HG03571 (cell line): ENCODE data around the gene BCL2L13.
"Not testable (repeated sequence)": the region's sequence is repeated elsewhere in the genome, so short reads cannot be mapped to it uniquely, and the experiment has no call there.

Source experiments
- ATAC-seq: cut with Tn5 transposase; IDR thresholded peaks from one replicate; pipeline ENCODE4 v1.9.1; 2021; ENCODE audit not compliant: unreplicated experiment

Gene BCL2L13

DNA sequence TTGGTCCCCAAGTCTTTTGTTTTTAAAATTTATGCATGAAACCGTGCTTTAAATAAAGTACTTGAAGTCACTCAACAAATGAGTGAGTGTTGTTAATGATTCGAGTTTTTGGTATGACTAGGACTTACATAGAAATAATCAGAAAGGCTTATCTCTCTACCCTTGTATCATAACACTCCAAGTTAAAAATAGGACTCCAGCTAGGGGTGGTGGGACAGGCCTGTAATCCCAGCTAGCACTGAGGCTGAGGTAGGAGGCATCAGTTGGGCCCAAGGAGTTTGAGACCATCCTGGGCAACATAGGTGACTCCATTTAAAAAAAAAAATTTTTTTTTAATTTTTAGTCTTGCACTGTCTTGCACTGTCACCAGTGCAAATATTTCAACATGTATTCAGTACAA is 55.6 kb downstream of the BCL2L13 start:
- no peak for ATAC-seq

DNA sequence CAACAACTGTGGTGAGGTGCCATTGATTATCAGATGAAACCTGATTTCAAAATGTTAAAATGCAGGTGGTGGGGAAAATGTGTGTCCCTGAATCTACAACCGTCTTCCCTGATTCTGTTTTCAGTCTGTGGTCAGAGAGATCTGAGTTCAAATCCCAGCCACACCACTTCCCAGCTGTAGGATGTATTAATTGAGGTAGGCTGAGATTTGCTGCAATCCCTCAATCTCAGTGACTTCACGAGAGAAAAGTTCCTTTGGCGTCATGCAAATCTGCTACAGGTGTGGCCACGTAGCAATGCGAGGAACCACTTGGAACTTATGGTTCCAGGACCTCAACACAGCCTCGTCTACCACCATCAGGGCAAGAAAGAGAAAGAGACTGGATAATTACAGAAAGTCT is 56.2 kb downstream of the BCL2L13 start:
- no peak for ATAC-seq

DNA sequence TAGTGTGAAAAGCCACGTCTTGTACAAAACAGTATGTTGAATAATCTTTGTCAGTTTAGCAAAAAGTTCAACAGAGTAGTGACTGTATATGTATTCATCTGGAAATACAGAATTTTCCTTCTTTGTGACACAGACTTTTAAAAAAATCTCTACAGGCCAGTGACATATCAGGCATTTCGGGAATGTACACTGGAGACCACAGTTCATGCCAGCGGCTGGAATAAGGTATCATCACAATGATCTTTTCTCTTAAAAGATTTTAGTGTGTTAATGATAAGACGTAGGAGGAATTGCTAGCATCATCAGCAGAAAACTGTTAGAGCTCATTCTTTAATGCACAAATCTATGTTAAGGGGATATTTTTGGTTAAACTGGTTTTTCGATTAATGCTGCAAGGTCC is 57.4 kb downstream of the BCL2L13 start:
- no peak for ATAC-seq

GRCh38 chr22:17697196-17697595 is 58.6 kb downstream of the BCL2L13 start:
- ATAC-seq = not testable (repeated sequence)

DNA sequence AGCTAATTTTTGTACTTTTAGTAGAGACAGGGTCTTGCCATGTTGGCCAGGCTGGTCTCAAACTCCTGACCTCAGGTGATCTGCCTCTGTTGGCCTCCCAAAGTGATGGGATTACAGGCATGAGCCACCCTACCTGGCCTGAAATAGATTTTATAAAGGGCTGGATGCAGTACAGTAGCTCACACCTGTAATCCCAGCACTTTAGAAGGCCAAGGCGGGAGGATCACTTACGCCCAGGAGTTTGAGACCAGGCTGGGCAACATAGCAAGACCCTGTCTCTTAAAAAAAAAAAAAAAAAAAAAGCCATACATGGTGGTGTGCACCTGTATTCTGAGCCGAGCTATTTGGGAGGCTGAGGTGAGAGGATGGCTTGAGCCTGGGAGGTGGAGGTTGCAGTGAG is 59.7 kb downstream of the BCL2L13 start:
- not testable (repeated sequence) for ATAC-seq

DNA sequence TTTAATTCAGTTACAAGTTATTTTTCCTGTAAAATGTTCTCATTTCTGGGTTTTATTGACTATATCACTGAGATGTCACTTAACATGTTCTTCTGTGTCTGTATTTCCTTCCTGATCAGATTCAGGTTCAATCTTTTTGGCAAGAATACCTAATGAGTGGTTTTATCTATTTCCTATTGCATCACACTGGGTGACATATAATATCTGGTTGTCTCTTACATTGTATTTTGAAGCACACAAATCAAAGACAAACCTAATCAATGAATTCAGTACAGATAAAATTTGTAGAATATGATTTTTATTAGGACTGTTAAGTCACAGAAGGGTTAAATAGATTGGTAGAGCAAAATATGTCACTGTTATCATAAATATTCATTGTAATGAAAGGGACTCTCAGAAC is 60.4 kb downstream of the BCL2L13 start:
- no peak for ATAC-seq

DNA sequence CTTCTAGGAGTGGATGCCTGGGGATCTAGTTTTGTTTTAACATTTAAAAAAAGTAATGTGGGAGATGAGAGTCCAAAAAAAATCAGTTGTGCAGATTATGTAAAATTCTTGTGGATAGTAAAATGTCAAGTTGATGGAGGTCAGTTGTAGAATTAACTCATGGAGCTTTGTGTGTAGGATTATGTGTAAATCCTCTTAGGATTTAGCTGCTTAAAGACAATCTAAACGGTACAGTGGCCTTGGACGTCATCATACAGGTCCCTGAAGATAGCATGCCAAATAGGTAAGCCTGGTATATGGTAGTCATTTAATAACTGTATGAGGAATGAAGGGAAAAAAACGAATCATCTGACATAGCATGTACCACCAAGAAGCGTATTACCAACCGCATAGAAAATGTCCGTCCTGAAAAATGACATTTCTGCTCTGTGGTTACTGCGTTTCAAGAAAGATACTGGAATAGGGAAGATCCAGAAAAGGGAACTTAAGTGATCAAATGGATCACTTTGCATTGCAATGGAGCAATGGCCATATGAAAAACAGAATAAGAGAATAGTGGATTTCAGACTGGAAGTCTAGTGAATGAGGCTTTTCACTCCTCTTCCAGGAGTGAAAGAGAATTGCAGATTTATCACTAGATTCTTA is 61.3 kb downstream of the BCL2L13 start:
- ATAC-seq = no peak

- no peak for ATAC-seq
These were observed 62.2 kb downstream of the BCL2L13 start for GRCh38 chr22:17700778-17701177.

DNA sequence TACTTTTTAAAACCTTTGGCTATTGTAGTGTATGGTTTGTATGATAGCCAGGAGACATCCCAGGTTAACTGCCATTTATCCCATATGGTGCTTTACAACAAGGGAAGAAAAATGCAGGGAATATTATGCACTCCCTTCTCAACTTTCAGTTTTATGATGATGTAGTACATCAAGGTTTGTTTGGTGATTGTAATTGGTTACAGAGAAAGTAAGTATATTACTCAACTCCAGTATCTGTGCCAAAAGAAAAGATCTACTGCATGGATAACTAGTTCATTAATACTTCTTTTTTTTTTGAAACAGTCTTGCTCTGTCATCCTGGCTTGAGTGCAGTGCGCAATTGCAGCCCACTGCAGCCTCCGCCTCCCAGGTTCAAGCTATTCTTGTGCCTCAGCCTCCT is 65.3 kb downstream of the BCL2L13 start:
- ATAC-seq = no peak

GRCh38 chr22:17705546-17705945 is 67.0 kb downstream of the BCL2L13 start:
- no peak for ATAC-seq

- peak; percentile 84 for ATAC-seq
These were observed 67.7 kb downstream of the BCL2L13 start for GRCh38 chr22:17705951-17706900.

DNA sequence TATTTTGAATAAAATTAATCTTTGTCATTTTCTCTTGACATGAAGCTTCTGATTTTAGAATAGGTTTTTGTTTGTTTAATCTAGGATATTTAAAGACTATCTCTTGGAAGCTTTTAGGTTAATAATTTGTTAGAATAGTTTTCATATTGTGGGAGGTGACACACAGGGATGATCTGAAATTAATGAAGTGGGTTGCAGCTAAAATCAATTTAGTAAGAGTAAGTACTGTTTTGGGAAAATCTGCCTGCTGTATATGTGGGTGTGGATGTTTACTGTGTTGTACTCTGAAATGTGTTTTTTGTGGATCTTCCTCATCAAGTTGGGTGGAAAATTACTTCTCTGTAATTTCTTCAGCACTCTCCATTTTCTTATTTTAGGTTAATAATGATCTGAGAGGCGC is 68.4 kb downstream of the BCL2L13 start:
- ATAC-seq = no peak

GRCh38 chr22:17707526-17707925 is 69.0 kb downstream of the BCL2L13 start:
- no peak for ATAC-seq

GRCh38 chr22:17710023-17710422 is 71.5 kb downstream of the BCL2L13 start:
- ATAC-seq = no peak

- no peak for ATAC-seq
These were observed 73.9 kb downstream of the BCL2L13 start for GRCh38 chr22:17712441-17712840.

DNA sequence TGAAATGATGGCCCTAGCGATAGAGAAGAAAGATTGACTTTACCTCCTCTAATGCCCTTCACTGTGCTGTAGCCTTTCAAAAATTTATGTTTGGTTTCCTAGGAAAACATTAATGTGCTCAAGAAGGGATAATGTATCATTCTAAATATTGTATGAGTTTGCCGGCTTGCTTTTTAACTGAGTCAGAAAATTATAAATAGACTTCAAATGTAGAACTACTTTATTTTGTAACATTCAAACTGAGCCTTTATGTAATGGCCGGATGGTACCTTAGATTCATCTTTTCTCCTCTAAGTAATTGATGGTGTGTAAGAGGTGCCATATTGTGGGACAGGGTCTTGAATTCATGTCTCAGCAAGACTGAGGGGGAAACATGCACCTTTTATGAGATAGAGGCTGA is 78.0 kb downstream of the BCL2L13 start:
- no peak for ATAC-seq

- ATAC-seq = no peak
These were observed 79.2 kb downstream of the BCL2L13 start for GRCh38 chr22:17717708-17718107.

DNA sequence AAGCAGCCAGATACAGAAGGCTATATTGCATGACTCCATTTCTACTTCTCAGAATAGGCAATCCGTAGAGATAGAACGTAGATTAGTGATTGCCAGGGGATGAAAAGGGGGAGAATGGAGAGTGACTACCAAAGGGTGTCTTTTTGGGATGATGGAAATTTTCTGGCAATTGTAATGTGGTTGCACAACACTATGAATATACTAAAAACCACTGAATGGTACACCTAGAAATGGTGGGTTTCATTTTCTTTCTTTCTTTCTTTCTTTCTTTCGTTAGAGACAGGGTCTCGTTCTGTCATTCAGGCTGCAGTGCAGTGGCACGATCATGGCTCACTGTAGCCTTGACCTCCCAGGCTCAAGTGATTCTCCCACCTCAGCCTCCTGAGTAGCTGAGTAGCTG is 81.4 kb downstream of the BCL2L13 start:
- no peak for ATAC-seq

DNA sequence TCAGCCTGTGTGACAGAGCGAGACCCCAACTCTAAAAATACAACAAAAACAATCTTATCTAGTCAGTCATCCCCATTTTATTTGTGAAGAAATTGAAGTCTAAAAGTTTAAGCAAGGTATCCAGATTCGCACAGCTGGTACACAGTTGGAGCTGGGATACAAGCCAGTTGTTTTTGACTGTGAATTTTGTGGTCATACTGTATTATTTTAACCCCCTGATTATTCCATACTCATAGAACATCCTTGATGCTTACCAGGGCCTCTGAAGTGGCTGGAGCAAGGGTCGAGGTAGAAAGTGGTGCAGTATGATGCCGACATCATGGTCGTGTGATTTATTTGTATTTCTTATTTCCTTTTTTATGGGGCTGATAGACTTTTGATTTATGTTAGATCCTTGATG is 85.7 kb downstream of the BCL2L13 start:
- ATAC-seq = no peak

GRCh38 chr22:17724678-17725499 is 86.3 kb downstream of the BCL2L13 start:
- ATAC-seq = no peak

DNA sequence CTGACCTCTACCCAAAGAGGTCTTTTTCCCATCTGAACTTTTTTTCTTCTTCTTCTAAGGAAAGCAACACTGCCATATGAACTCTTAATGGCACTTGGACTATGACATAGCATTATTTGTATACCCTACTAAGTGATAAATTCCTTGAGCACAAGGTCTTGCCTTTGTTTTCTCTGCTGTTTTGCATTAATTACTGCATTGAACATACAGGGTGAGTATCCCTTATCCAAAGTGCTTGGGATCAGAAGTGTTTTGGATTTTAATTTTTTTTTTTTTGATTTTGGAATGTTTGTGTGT is 86.9 kb downstream of the BCL2L13 start:
- no peak for ATAC-seq
